Spleen (tissue), 7 donors: ENCODE results near the gene SPC24.

Experiments
- POLR2A ChIP-seq, 3 donors: fragments of 450-650 bp; IDR thresholded peaks; one replicate each; pipeline ENCODE4 v1.5.1; 2017; ENCODE audit warnings: antibody characterized with exemption in 3 of 3, mild to moderate bottlenecking in 1 of 3
- POLR2AphosphoS5 ChIP-seq, 3 donors: sonication (generic); formaldehyde crosslinking; IDR thresholded peaks; one replicate each; pipeline ENCODE4 v1.5.1; 2017; ENCODE audit warnings: antibody characterized with exemption in 3 of 3
- TF ChIP-seq, protein P1 (sequence below), 11 experiments: fragments of 200-600 bp in 7 of 11; fragments of 450-650 bp in 4 of 11; sonication (generic) in 4 of 11; IDR thresholded peaks in 8 of 11; conservative IDR thresholded peaks in 3 of 11; 1 replicate in 7 of 11; 2 replicates in 4 of 11; pipeline versions ENCODE4 v1.4.0 to v1.8.0; 2016 to 2021; ENCODE audit warnings: antibody characterized with exemption in 11 of 11, inconsistent platforms in 4 of 11, mild to moderate bottlenecking in 1 of 11
- donor health status: DM: no; HTN: no; CAD: no; lungs with moderate emphysema.
- donor health status: DM: no; HTN: no; CAD: no.
- donor health status: DM: no; HTN: no; CAD: no.

DNA sequence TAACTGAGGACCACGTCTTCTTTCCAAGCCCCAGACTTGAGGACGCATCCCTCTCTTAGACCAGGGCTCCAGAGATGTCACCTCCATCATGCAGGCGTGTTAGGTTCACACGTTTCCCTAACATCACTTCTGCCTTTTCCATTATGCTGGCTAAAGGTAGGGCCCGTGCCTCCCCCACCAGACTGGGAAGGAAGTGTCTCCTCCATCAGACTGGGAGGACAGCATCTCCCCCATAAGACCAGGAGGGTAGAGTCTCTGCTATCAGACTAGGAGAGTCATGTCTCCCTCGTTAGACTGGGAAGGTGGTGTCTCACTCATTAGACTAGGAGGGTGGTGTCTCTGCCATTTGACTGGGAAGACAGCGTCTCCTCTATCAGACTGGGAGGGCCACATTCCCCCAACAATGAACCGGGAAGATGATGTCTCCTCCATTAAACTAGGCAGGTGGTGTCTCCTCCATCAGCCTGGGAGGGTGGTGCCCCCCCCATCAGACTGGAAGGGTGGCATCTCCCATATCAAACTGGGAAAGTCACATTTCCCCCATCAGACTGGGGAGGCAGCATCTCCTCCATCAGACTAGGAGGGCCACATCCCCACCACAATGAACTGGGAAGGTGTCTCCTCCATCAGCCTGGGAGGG, 18.1 kb upstream of the SPC24 start:
- no peak for TF ChIP-seq POLR2AphosphoS5 (IDR thresholded peaks at IDR 0.05)
- TF ChIP-seq, protein P1, sequence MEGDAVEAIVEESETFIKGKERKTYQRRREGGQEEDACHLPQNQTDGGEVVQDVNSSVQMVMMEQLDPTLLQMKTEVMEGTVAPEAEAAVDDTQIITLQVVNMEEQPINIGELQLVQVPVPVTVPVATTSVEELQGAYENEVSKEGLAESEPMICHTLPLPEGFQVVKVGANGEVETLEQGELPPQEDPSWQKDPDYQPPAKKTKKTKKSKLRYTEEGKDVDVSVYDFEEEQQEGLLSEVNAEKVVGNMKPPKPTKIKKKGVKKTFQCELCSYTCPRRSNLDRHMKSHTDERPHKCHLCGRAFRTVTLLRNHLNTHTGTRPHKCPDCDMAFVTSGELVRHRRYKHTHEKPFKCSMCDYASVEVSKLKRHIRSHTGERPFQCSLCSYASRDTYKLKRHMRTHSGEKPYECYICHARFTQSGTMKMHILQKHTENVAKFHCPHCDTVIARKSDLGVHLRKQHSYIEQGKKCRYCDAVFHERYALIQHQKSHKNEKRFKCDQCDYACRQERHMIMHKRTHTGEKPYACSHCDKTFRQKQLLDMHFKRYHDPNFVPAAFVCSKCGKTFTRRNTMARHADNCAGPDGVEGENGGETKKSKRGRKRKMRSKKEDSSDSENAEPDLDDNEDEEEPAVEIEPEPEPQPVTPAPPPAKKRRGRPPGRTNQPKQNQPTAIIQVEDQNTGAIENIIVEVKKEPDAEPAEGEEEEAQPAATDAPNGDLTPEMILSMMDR (IDR thresholded peaks at IDR 0.05 in 8 of 11, conservative IDR thresholded peaks at IDR 0.05 in 3 of 11): no peak
- TF ChIP-seq POLR2A (IDR thresholded peaks at IDR 0.05): no peak
